ENCODE results near the gene TMCO4.
"Not testable (repeated sequence)": the region's sequence is repeated elsewhere in the genome, so short reads cannot be mapped to it uniquely, and the experiment has no call there.

Gene TMCO4

DNA sequence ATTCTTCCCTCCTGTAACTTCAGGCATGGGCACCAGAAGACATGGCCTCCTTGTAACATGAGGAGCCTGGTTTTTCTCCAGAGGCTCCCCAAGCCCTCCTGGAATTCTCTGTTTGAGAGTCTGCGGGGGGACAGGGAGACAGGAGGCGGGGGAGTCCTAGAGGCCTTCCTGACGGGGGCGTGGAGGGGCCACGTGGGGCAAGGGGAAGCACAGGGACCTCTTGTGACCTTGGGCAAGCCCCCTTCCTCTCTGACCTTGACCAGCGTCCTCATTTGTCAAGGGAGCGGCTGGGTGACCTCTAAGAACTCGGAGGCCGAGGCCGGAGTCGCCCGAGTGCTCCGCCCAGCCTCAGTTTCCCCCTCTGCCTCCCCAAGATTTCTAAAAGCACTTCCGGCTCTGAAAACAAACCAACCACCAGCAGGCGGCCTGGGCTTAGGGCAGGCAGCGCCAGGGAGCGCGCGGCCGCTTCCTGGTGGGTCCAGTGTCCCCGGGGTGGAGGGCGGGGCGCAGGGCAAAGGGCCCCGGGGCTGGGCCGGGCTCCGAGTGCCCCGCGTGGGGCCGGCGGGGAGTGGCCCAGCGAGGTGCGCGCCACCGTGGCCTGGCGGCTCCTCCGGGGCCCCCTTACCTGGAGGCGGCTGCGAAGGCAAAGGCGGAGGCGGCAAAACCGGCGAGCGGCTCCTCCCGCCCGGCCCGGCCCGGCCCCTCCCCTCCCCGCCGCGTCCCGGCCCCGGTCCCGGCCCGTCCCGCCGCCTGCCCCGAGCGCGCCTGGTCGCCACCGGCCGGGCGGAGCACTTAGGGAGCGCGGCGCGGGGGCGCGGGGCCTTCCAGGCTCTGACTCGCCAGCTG, at the start of gene TMCO4:
Gene TMCO4, minus strand, starts transcription at position 687 of the 846 bp plus-strand sequence. CDS start 19,158 bp downstream, outside the sequence.
- DNase-seq = peak; percentile 58

DNA sequence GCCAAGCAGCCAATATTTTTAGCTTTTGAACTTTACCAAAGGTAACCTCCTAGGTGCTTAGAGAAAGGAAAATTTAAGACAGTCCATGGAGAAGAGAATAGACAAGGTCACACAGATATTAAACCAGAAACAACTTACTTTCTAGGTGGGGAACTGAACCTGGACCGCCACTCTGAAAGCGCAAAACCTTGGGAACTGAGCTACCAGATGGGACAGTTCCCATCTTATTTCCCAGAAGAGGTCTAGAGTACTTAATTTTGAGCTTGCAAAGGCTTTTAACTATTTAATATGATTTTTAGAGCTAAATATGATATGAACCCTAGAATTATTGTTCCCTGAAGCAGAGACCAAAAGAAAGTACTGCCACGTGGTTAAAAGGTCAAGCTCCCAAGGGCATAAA, 49.6 kb upstream of the TMCO4 start:
- DNase-seq = not testable (repeated sequence)

GRCh38 chr1:19847334-19847733, 47.6 kb upstream of the TMCO4 start:
- DNase-seq = not testable (repeated sequence)

DNA sequence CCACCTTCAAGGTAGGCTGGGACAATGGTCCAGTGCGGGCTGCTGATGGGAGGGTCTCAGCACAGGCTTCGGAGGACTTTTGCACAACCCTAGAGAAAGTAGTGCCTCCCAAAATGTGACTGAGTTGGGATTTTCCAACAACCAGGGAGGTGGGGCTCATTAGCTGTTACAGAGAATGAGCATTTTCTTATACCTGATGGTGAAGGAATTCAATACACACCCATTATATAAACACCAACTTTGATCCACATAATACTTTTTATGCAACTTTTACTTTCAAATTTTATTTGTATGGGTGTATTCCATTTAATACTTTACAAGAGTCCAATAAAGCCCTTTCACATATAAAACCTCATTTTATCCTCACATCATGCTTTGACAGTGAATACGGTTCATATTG, 46.6 kb upstream of the TMCO4 start:
- no peak for DNase-seq

- no peak for DNase-seq
Observed at GRCh38 chr1:19845555-19845954, 45.8 kb upstream of the TMCO4 start.

GRCh38 chr1:19844731-19845495, 45.2 kb upstream of the TMCO4 start:
- no peak for DNase-seq

GRCh38 chr1:19840228-19840627, 40.5 kb upstream of the TMCO4 start:
- no peak for DNase-seq

DNA sequence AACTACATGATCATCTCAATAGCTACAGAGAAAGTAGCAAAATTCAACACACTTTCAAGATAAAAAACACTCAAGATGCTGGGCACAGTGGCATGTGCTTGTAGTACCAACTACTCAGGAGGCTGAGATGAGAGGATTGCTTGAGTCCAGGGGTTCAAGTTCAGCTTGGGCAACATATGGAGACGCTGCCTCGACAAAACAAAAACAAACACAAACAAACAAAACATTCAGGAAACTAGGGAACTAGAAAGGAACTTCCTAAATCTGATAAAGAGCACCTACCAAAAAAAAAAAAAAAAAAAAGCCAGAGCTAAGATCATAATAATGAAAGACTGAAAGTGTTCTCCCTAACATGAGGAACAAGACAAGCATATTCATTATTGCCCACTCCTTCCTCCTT, 38.1 kb upstream of the TMCO4 start:
- no peak for DNase-seq

GRCh38 chr1:19835578-19835977, 35.9 kb upstream of the TMCO4 start:
- DNase-seq = no peak

GRCh38 chr1:19831441-19831840, 31.7 kb upstream of the TMCO4 start:
- DNase-seq = no peak

DNA sequence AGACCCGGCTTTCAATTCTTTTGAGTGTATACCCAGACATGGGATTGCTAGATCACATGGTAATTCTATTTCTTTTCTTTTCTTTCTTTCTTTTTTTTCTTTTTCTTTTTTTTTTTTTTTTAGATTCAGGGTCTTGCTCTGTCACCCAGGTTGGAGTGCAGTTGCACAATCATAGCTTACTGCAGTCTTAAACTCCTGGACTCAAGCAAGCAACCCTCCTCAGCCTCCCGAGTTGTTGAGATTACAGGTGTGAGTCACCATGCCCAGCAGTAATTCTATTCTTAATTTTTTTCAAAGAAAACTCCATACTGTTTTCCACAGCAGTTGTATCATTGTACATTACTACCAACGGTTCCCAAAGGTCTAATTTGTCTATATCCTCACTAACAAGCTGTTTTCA, 28.8 kb upstream of the TMCO4 start:
- no peak for DNase-seq

DNA sequence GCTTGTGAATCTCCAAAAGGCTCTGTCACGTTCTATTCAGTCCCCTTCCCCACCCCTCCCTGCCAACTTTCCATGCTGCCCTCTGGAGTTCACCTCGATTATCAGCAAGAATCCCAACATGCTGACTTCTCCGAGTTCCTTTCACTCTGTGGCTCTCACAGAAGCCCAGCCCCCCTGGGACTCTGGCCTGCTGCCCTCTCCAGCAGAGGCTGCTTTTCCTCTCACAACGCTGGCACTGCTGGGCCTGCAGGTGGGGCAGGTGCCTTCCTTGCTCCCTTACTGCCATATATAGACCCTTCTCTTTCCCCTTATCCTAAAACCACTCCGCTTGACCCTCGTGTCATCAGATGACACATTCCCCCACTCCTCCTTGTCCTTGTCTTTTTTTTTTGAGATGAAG, 25.6 kb upstream of the TMCO4 start:
- no peak for DNase-seq

- no peak for DNase-seq
Observed at GRCh38 chr1:19824541-19824940, 24.8 kb upstream of the TMCO4 start.

- no peak for DNase-seq
Observed at GRCh38 chr1:19824036-19824435, 24.3 kb upstream of the TMCO4 start.

DNA sequence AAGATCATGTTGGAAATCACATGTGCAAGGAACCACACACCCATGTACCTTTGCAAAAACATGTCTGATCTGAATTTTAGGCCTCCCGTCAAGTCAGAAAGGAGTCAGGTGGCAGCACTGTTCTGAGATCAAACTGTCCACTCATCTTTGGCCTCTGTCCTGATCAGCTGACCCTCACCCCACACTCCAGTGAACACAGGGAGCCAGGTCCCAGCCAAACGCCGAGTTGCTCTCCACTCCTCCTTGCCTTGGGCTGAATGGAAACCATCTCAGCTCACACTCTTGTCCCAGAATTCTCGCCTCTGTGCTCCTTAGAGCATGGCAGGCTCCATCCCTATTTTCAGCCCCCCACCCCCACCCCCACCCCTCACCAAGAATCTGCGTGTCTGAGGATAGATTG, 20.0 kb upstream of the TMCO4 start:
- DNase-seq = no peak

- DNase-seq = no peak
Observed at GRCh38 chr1:19818324-19818723, 18.6 kb upstream of the TMCO4 start.

GRCh38 chr1:19817160-19817559, 17.4 kb upstream of the TMCO4 start:
- no peak for DNase-seq

DNA sequence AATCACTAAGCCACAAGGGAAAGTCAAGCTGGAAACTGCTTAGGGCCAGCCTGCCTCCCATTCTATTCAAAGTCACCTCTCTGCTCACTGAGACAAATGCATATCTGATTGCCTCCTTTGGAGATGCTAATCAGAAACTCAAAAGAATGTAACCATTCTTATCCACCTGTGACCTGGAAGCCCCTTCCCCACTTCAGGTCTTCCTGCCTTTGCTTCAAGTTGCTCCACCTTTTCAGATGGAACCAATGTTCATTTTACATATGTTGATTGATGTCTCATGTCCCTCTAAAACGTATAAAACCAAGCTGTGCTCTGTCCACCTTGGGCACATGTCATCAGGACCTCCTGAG, 17.0 kb upstream of the TMCO4 start:
- DNase-seq = not testable (repeated sequence)

DNA sequence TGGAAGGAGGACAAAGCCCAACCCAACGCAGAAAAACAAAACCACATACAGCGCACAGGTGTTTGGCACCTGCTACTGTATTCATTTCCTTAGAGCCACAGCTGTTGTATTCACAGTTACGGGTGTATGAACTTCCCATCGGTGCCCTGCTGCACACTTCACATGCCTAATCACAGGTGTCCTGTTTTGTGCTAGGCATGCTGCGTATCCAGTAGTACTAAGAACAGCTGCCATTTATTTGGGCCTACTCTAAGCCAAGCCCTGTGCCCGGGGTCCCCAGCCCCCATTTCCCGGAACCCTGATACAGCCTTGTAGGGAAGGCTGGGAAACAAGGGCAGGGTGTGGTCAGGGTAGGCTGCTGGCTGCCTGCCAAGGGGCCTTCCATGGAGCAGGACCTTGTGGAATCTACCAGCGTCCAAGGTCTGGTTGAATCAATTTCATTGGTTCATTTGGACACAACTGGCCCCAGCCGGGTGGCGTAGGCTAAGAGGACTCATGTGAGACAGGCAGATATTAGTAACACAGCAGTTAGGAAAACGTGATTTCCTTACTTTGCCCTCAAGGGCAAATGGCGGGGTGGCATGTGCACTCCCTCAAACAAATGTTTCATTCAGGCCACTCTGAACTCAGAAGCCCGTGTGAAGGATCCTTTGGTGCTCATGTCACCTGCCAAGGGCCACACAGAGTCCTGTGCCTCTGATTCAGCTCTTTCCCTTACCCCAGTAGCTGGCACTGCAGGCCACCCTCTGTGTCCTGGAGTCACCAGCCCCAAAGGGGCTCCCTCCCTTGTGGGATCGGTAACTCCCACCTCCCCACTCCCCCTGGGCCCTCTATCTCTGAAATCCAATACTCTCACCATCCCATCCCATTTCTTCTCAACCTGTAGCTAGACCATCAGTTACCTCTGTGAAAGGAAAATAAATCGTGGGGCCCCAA, 16.4 kb upstream of the TMCO4 start:
- DNase-seq = no peak

GRCh38 chr1:19814681-19815503, 15.2 kb upstream of the TMCO4 start, which contains the start of gene RNF186:
TSS of gene RNF186 (minus strand) at chr1:19815283. CDS start at chr1:19815101, 182 bp downstream.
- no peak for DNase-seq

GRCh38 chr1:19814244-19814661, 14.5 kb upstream of the TMCO4 start:
- DNase-seq = no peak

DNA sequence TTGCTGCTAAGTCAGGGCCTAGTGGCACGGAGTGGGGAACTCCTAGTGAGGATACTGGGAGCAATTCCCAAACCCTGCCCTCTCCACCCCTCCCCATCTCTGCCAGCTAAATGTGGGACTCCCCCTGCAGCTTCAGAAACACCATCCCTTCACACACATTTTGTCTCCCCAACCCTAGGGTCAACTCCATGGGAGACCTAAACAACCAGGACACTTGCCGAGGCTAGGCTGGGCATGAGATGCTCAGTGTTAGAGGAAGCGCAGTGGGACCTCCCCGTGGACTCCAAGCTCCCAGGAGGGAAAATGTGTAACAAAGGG, 13.9 kb upstream of the TMCO4 start:
- DNase-seq = no peak
